ENCODE measurements around the gene PAQR3. TPM values are rescaled to one million over a fixed set of nuclear protein-coding genes. Genes with fewer than 3 reads are reported as not detected.

PAQR3 gene
- total and polyA plus RNA-seq, 2 of the 4 experiments (the other 2 are of a cell fraction), result 11.5 to 11.8 TPM

DNA sequence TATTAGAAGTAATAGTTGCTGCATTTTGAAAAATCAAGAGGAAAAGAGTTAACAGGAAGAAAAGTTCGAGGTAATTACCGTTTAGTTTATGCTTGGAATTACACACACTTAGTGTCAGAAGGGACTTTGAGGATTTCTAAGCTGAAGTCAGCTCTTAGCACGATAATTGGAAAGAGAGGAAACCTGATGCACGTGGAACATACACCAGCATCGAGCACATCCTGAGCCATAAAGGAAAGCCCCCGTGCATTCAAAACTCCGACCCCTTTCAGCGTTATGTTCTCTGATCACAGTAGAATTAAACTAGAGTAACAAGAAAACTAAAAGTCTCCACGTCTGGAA is 400 bp upstream of the PAQR3 start:
- Histone ChIP-seq H3K18ac (ENCODE audit: low read depth, low read length) (no peak overlapping the region), H4K20me1 (ENCODE audit: insufficient read depth, low read length) (no peaks in the 10 kb centered on the region; the same call in 1 of the 2 replicates), H3K79me1 (ENCODE audit: low read depth in 1 of 2, low read length in 2 of 2) (peaks cover 17 to 19% of the 10 kb centered on the region in 2 experiments), H2BK120ac (ENCODE audit: low read depth, low read length) (no peak overlapping the region), H2BK5ac (ENCODE audit: low read depth, low read length, poor library complexity, severe bottlenecking) (no peak overlapping the region), H3K56ac (ENCODE audit: extremely low read depth, insufficient read depth, low read length) (no peak overlapping the region; the same call in 1 of the 2 replicates), H3K4me2 (ENCODE audit: low read depth, low read length) (peak overlapping the region; percentile 86), H4K8ac (ENCODE audit: low read depth in 2 of 2, low read length in 2 of 2) (peak overlapping the region; percentile 82 to 86; a peak in 3 of 4 replicates), H3K4me1 (ENCODE audit: control insufficient read depth, insufficient read depth, low read length) (peaks cover 2% of the 10 kb centered on the region; the same call in 1 of the 2 replicates), H3K9me3 (ENCODE audit: control insufficient read depth, insufficient read depth, low read length) (no peaks in the 10 kb centered on the region), H2BK15ac (ENCODE audit: low read depth, low read length) (no peak overlapping the region), H2AK9ac (replicated peaks; ENCODE audit: low read depth, low read length, poor library complexity) (no peak overlapping the region), H3K14ac (replicated peaks; ENCODE audit: low read depth, low read length) (peak overlapping the region; percentile 87; the same call in 1 of the 2 replicates), H3K9ac (ENCODE audit: low read depth, low read length) (peak overlapping the region; percentile 62), H2BK20ac (ENCODE audit: low read depth, low read length) (no peak overlapping the region), H3K4me3 (ENCODE audit: insufficient read depth, low read depth, low read length) (peak overlapping the region; percentile 100), H2AFZ (replicated peaks; ENCODE audit: low read length, poor library complexity) (peak overlapping the region; percentile 81), H2AK5ac (ENCODE audit: low read depth, low read length) (no peak overlapping the region), H3K9me1 (ENCODE audit: insufficient read depth, low read length) (peaks cover 3% of the 10 kb centered on the region), H3K23ac (ENCODE audit: low read depth, low read length) (peak overlapping the region; percentile 91; the same call in 1 of the 2 replicates), H3K27ac (ENCODE audit: insufficient read depth, low read length) (no peak overlapping the region), H3K36me3 (ENCODE audit: control insufficient read depth, insufficient read depth, low read length) (no peaks in the 10 kb centered on the region), H3K27me3 (ENCODE audit: control insufficient read depth, insufficient read depth, low read length) (peaks cover 11% of the 10 kb centered on the region), H4K5ac (ENCODE audit: low read depth, low read length) (no peak overlapping the region), H3K4ac (ENCODE audit: low read depth, low read length) (no peak overlapping the region), H4K91ac (ENCODE audit: insufficient read depth, low read depth, low read length) (no peak overlapping the region)
- CTCF ChIA-PET, result interaction anchor here (0.6 to 1.0 kb wide), 2 partner anchors 13 to 717 kb away, joined by 3 to 7 read pairs; no protein-coding TSS in a partner anchor
- no TSS peak for BruUV-seq (replicated peaks)
- POLR2A ChIA-PET (ENCODE audit: unreplicated experiment), result no interaction called here
- intact Hi-C loops (cut with micrococcal nuclease) (loop anchor here (10.0 kb wide), 1 partner anchor 975 kb away; no protein-coding TSS in a partner anchor), in situ Hi-C loops (cut with MboI; ENCODE audit: low sequenced_read_pairs) (loop anchor here (10.0 to 25.0 kb wide), 2 partner anchors 1255 to 1398 kb away; partner anchors contain the start of genes CFAP299 and PRDM8), dilution Hi-C loops (cut with HindIII; ENCODE audit: low sequenced_read_pairs, unreplicated experiment) (no loop called here)
- WGBS, 2 experiments (ENCODE audit: extremely low coverage in 2 of 2, insufficient read length in 1 of 2), result no CpG with 5 or more reads among the region's 9 CpGs
- TF ChIP-seq NFE2L2 (IDR thresholded peaks at IDR 0.05; ENCODE audit: low read depth, low read length) (no peak), MAFK (IDR thresholded peaks at IDR 0.05; ENCODE audit: low read depth, low read length) (no peak), BHLHE40 (IDR thresholded peaks at IDR 0.05; ENCODE audit: low read depth, low read length) (no peak), FOS (IDR thresholded peaks at IDR 0.05; ENCODE audit: low read depth, low read length) (no peak), CEBPB (IDR thresholded peaks at IDR 0.05; ENCODE audit: low read depth, low read length) (no peak), SMC3 (IDR thresholded peaks at IDR 0.05; ENCODE audit: low read depth, low read length) (no peak), MAZ (IDR thresholded peaks at IDR 0.05; ENCODE audit: borderline replicate concordance, low read depth, low read length) (no peak)
- TF ChIP-seq, protein P1, sequence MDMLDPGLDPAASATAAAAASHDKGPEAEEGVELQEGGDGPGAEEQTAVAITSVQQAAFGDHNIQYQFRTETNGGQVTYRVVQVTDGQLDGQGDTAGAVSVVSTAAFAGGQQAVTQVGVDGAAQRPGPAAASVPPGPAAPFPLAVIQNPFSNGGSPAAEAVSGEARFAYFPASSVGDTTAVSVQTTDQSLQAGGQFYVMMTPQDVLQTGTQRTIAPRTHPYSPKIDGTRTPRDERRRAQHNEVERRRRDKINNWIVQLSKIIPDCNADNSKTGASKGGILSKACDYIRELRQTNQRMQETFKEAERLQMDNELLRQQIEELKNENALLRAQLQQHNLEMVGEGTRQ (IDR thresholded peaks at IDR 0.05; ENCODE audit: low read depth, low read length), result no peak
- DNase-seq (peak; percentile 12), ATAC-seq (ENCODE audit: low read depth) (peak; percentile 15)

Measured in IMR-90 (cell line).